KMS-11 (cell line): ENCODE results near the gene ZNF688.

Experiments used
- H2AFZ ChIP-seq: fragments of 200-600 bp; sonication (generic); 2 replicates; pipeline ENCODE4 v1.6.1; 2016; ENCODE audit warnings: antibody characterized with exemption, mixed run types, low read depth
- H3K27ac ChIP-seq: fragments of 200-600 bp; sonication (generic); 2 replicates; pipeline ENCODE4 v1.6.1; 2016; ENCODE audit warnings: mild to moderate bottlenecking, mixed run types
- H3K27me3 ChIP-seq: fragments of 200-600 bp; sonication (generic); 2 replicates; pipeline ENCODE4 v1.6.1; 2017; ENCODE audit warnings: mild to moderate bottlenecking, low read depth, mixed run types, moderate library complexity; ENCODE audit not compliant: insufficient read depth
- H3K36me3 ChIP-seq: fragments of 200-600 bp; sonication (generic); 2 replicates; pipeline ENCODE4 v1.6.1; 2017; ENCODE audit warnings: mild to moderate bottlenecking, mixed run types; ENCODE audit not compliant: insufficient read depth
- H3K4me1 ChIP-seq: fragments of 200-600 bp; sonication (generic); 2 replicates; pipeline ENCODE4 v1.6.1; 2016; ENCODE audit warnings: mild to moderate bottlenecking, low read depth, mixed run types; ENCODE audit not compliant: poor library complexity, severe bottlenecking
- H3K4me2 ChIP-seq: fragments of 200-600 bp; sonication (generic); 2 replicates; pipeline ENCODE4 v1.7.0; 2016; ENCODE audit warnings: mild to moderate bottlenecking, mixed run types
- H3K4me3 ChIP-seq: fragments of 200-600 bp; sonication (generic); IDR thresholded peaks from 2 replicates; pipeline ENCODE4 v1.6.1; 2017; ENCODE audit warnings: low read depth, low read length, mixed read lengths; ENCODE audit not compliant: insufficient read depth
- H3K79me2 ChIP-seq: fragments of 200-600 bp; sonication (generic); 2 replicates; pipeline ENCODE4 v1.6.1; 2016; ENCODE audit warnings: low read depth, mixed run types; ENCODE audit not compliant: insufficient read depth
- H3K9ac ChIP-seq: fragments of 200-600 bp; sonication (generic); 2 replicates; pipeline ENCODE4 v1.6.1; 2016; ENCODE audit warnings: mild to moderate bottlenecking, mixed run types
- H4K20me1 ChIP-seq: fragments of 200-600 bp; sonication (generic); 2 replicates; pipeline ENCODE4 v1.6.1; 2016; ENCODE audit warnings: mild to moderate bottlenecking, mixed run types; ENCODE audit not compliant: insufficient read depth
- TF ChIP-seq, protein P1 (sequence below): fragments of 200-600 bp; sonication (generic); conservative IDR thresholded peaks from 2 replicates; pipeline ENCODE4 v1.6.1; 2017; ENCODE audit warnings: low read depth, mild to moderate bottlenecking, antibody characterized with exemption, low read length, moderate library complexity, mixed read lengths

ZNF688 gene

DNA sequence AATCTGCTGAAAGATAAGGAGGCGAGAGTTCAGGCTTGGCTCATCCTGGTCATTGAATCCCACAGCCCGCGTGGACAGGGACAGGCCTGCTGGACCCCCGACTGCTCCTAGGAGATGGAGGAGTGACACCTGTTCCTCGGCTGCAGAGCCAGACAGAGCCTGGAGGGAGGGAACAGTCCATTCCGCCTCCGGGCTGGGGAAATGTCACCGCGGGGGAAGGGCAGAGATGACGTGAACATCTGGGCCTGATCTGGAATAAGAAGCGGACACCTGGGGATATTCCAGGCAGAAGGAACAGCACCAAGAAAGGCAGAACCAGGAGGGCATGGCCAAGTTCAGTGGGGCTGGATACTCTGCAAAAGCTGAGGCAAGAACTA is 38.4 kb downstream of the ZNF688 start:
- Histone ChIP-seq H3K36me3 (no peaks in the 10 kb centered on the region), H3K4me1 (peaks cover 28% of the 10 kb centered on the region), H3K27ac (no peak overlapping the region), H3K79me2 (no peaks in the 10 kb centered on the region; the same call in 1 of the 2 replicates), H3K9ac (no peak overlapping the region), H4K20me1 (no peaks in the 10 kb centered on the region), H3K27me3 (no peaks in the 10 kb centered on the region), H2AFZ (no peak overlapping the region), H3K4me2 (peak overlapping the region; percentile 81; the same call in 1 of the 2 replicates), H3K4me3 (no peak overlapping the region)
- TF ChIP-seq, protein P1, sequence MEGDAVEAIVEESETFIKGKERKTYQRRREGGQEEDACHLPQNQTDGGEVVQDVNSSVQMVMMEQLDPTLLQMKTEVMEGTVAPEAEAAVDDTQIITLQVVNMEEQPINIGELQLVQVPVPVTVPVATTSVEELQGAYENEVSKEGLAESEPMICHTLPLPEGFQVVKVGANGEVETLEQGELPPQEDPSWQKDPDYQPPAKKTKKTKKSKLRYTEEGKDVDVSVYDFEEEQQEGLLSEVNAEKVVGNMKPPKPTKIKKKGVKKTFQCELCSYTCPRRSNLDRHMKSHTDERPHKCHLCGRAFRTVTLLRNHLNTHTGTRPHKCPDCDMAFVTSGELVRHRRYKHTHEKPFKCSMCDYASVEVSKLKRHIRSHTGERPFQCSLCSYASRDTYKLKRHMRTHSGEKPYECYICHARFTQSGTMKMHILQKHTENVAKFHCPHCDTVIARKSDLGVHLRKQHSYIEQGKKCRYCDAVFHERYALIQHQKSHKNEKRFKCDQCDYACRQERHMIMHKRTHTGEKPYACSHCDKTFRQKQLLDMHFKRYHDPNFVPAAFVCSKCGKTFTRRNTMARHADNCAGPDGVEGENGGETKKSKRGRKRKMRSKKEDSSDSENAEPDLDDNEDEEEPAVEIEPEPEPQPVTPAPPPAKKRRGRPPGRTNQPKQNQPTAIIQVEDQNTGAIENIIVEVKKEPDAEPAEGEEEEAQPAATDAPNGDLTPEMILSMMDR = no peak

DNA sequence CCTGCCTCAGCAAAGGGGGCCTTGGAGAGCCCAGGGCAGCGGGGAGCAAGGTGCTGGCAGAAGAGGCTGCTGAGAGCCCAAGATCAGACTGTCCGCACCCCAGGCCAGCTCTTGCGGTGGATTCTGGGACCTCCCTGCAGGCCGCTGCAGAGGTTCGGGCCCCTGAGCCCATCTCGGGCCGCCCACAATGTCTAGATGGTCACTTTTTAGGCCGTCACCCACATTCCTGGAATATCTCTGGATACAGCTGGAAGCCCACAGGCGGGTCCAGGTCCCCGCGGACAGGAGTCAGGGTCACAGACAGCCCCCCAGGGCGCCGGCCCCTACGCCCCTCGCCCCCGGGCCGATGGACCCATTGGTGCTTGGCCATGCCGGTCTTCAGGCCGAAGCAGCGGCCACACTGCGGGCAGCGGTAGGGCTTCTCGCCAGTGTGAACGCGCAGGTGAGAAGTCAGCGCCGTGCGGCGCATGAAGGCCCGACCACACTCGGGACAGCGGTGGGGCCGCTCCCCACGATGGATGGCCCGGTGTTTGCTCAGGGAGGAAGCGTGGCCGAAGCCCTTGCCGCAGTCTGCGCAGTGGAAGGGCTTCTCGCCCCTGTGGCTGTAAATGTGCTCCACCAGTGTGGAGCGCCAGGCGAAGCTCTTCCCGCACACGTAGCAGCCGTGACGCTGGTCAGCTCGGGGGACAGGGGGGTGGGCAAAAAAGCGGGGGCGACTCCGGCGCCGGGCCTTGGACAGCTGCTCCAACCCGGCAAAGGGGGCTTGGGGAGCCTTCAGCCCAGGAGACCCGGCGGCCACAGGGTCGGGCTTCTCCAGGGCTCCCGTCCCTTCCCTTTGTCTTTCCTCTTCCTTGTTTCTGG is 39.0 kb downstream of the ZNF688 start:
- no peak overlapping the region for H3K4me3 ChIP-seq
- H3K4me2 ChIP-seq = no peak overlapping the region; the same call in 1 of the 2 replicates
- TF ChIP-seq, protein P1 = no peak
- H3K36me3 ChIP-seq = no peaks in the 10 kb centered on the region
- peaks cover 34% of the 10 kb centered on the region for H3K4me1 ChIP-seq
- no peaks in the 10 kb centered on the region for H4K20me1 ChIP-seq
- H2AFZ ChIP-seq = no peak overlapping the region
- no peak overlapping the region for H3K9ac ChIP-seq
- H3K79me2 ChIP-seq = no peaks in the 10 kb centered on the region; the same call in 1 of the 2 replicates
- H3K27ac ChIP-seq = no peak overlapping the region
- no peaks in the 10 kb centered on the region for H3K27me3 ChIP-seq

DNA sequence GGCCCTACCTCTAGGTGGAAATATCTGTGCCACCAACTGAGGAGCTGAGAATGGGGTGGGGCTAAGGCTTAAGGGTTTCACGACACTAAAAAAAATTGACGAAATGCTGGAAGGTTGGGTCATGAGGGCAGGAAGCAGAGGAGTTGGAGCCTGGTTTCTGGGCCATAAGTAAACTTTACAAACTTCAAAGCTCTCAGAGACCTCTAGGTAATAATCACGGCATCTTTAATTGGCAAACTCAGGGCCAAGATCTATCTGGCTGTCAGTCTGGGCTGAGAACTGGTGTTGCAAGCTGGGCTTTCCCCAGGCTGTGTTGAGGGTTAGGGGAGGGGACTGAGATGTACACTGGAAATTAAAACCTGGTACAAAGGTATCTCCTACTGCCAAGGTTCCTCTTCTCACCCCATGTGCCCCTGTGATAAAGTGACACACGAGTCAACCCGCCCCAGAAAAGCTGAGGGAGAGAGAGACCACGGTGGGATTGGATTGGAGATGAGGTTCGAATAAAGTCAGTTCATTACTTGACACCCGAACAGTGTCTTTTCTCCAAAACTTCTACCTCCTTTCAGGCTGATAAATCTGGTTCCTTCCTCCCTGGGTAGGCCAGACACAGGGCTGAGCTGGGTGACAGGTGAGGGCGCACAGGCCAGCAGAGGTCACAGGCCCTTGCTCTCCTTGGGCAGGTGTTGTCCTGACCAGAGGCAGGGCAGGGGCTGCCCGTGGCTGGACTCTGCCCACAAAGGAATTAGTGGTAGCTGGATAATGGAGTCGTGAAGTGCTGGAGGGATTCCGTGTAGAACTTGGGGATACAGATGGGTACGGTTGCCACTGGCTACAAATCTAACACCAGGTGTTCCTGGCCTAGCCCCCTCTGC is 41.1 kb downstream of the ZNF688 start:
- Histone ChIP-seq H4K20me1 (no peaks in the 10 kb centered on the region), H3K27ac (no peak overlapping the region), H3K4me3 (no peak overlapping the region), H2AFZ (no peak overlapping the region), H3K9ac (no peak overlapping the region), H3K4me1 (peaks cover 24% of the 10 kb centered on the region), H3K4me2 (no peak overlapping the region), H3K36me3 (no peaks in the 10 kb centered on the region), H3K27me3 (no peaks in the 10 kb centered on the region), H3K79me2 (no peaks in the 10 kb centered on the region; the same call in 1 of the 2 replicates)
- TF ChIP-seq, protein P1 = no peak

DNA sequence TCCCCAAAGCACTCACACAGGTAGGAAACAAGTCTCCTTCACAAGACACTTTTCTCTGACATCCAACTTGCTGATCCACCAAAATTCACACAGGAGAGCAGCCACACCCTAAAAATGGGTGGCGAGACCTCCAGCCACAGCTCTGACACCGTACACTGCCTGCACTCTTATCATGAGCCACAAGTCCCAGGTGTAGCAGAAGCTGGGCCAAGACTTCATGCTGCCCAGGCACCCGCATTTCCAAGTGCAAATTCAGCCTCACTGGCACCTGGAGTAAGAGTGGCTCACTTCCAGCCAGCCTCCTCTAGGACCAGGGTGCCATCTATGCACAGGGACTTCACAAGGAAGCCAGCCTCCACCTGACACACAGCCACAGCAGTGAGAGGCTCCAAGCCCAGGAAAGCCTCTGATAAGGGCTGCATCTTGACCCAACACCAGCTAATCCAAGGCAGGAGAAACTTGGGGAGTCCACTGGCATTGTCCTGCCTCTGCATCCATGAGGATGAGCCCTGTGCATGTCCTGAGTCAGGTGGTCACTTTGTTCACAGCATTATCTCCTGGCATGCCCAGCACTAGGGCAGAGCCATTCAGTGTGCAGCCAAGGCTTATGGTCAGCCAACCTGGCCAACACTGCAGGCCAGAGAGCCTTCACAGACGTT is 42.6 kb downstream of the ZNF688 start:
- H2AFZ ChIP-seq = no peak overlapping the region
- H3K79me2 ChIP-seq = no peaks in the 10 kb centered on the region; the same call in 1 of the 2 replicates
- no peak overlapping the region for H3K4me3 ChIP-seq
- H3K36me3 ChIP-seq = no peaks in the 10 kb centered on the region
- H3K4me2 ChIP-seq = no peak overlapping the region; the same call in 1 of the 2 replicates
- no peak overlapping the region for H3K27ac ChIP-seq
- no peaks in the 10 kb centered on the region for H3K27me3 ChIP-seq
- no peaks in the 10 kb centered on the region for H4K20me1 ChIP-seq
- H3K9ac ChIP-seq = no peak overlapping the region
- TF ChIP-seq, protein P1 = no peak
- peaks cover 22% of the 10 kb centered on the region for H3K4me1 ChIP-seq
